SU-DHL-6 (cell line): ENCODE data around the gene BAZ2A.

Source experiments
- CTCF ChIP-seq: fragments of 200-600 bp; sonication (generic); IDR thresholded peaks from one replicate; pipeline ENCODE4 v1.5.1; 2017; ENCODE audit warnings: antibody characterized with exemption, mild to moderate bottlenecking, low read length, moderate library complexity; ENCODE audit not compliant: insufficient read depth, poor library complexity, severe bottlenecking
- EZH2phosphoT487 ChIP-seq: fragments of 200-600 bp; sonication (generic), shearing (Covaris generic); conservative IDR thresholded peaks from 2 replicates; pipeline ENCODE4 v1.6.1; 2018; ENCODE audit warnings: mild to moderate bottlenecking, antibody characterized with exemption, low read length, moderate library complexity, mixed read lengths

- TF ChIP-seq CTCF (no peak), EZH2phosphoT487 (no peak)
Observed at GRCh38 chr12:56616925-56617324, 13.2 kb downstream of the BAZ2A start.
